ENCODE results near the gene DCC. TPM values are rescaled to one million over a fixed set of nuclear protein-coding genes. Genes with fewer than 3 reads are reported as not detected.

Gene DCC
- total RNA-seq, 4 donors from 2014 or later = 0.84 to 1.2 TPM; not detected in 2

DNA sequence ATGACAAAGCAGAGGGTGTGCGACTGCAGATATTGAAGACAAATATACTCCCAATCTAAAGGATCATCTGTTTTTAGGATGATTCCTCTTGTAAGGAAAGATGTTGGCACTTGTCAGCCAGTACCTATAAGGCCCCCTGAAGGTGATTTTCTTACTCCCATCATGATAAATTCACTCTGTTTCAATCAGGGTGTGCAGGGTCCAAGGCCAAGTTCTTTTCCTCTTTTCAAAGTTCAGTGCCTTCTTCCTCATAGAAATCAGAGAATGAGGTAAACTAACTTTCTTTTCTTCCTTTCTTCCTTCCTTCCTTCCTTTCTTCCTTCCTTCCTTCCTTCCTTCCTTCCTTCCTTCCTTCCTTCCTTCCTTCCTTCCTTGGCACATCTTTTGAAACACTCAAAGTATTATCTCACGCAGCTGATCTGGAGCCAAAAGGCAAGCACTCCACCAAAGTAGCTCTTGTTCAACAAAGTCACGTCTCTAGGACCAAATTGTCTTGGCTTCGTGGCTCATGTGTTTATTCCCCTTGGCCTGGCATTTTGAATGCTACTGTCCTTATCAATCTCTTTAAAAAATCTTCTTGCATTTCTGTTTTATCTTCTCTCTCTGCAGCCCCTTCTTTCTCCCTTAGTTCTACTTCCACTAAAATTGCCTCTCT is 87.7 kb downstream of the DCC start:
- Histone ChIP-seq H3K9me3 (no peaks in the 10 kb centered on the region), H3K27ac (no peak overlapping the region), H3K27me3 (no peaks in the 10 kb centered on the region), H3K36me3 (no peaks in the 10 kb centered on the region), H3K4me3 (no peak overlapping the region), H3K4me1 (no peaks in the 10 kb centered on the region)
- DNase-seq (ENCODE audit: low spot score in 2 of 2) = no peak
- 70 to 74% methylated on average over 4 of the region's 4 CpGs for WGBS, 2 donors
- no peak for TF ChIP-seq POLR2A (IDR thresholded peaks at IDR 0.05)
- TF ChIP-seq EP300 (IDR thresholded peaks at IDR 0.05) = no peak
- TF ChIP-seq CTCF (IDR thresholded peaks at IDR 0.05) = no peak

DNA sequence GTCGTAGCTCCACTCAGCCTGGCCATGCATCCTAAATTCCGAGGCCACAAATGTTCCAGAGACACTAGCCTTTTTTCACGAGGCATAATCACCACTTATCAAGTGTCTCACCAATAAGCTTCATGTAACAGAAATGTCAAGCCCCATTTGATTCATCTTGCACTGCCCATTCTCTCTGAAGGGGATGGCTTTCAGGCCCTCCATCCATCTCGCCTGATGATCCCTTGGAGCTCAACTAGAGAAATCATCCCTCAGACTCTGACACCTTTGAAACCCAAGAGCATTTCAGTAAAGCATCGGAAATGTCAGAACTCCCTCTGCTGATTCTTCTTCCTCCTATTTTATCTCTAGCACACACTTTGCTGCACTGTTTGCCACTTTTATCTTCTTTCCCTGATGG is 91.7 kb downstream of the DCC start:
- Histone ChIP-seq H3K4me3 (no peak overlapping the region), H3K27me3 (no peaks in the 10 kb centered on the region), H3K9me3 (no peaks in the 10 kb centered on the region), H3K4me1 (no peaks in the 10 kb centered on the region), H3K27ac (no peak overlapping the region), H3K36me3 (no peaks in the 10 kb centered on the region)
- TF ChIP-seq POLR2A (IDR thresholded peaks at IDR 0.05) (no peak), CTCF (IDR thresholded peaks at IDR 0.05) (no peak), EP300 (IDR thresholded peaks at IDR 0.05) (no peak)
- DNase-seq (ENCODE audit: low spot score in 2 of 2) = no peak
- 70 to 79% methylated on average over 5 of the region's 5 CpGs for WGBS, 2 donors

DNA sequence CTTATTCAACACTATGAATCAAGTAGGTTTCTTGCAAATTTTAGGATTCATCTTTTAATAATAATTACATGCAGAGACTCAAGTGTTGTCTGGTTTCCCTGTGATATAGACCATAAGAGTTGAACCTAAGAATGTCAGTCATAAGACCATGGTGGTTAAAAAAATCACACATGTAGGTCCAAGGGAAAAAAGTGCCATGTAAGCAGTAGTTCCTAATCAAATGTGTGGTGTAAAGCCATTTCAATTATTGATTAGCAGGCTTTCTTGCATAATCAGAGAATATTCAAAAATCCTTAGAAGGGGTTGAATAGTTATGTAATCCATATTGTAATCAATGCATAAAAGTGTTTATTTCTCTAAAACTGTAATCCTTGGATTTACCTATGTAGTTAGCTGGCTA is 93.8 kb downstream of the DCC start:
- Histone ChIP-seq H3K4me1 (no peaks in the 10 kb centered on the region), H3K36me3 (no peaks in the 10 kb centered on the region), H3K27ac (no peak overlapping the region), H3K9me3 (no peaks in the 10 kb centered on the region), H3K4me3 (no peak overlapping the region), H3K27me3 (no peaks in the 10 kb centered on the region)
- no peak for DNase-seq (ENCODE audit: low spot score in 2 of 2)
- TF ChIP-seq CTCF (IDR thresholded peaks at IDR 0.05) (no peak), POLR2A (IDR thresholded peaks at IDR 0.05) (no peak), EP300 (IDR thresholded peaks at IDR 0.05) (no peak)

- Histone ChIP-seq H3K27me3 (no peaks in the 10 kb centered on the region), H3K4me1 (no peaks in the 10 kb centered on the region), H3K27ac (no peak overlapping the region), H3K36me3 (no peaks in the 10 kb centered on the region), H3K4me3 (no peak overlapping the region), H3K9me3 (no peaks in the 10 kb centered on the region)
- WGBS, 2 donors = 64% methylated on average over 7 of the region's 7 CpGs
- DNase-seq (ENCODE audit: low spot score in 2 of 2) = no peak
- TF ChIP-seq EP300 (IDR thresholded peaks at IDR 0.05) (no peak), POLR2A (IDR thresholded peaks at IDR 0.05) (no peak), CTCF (IDR thresholded peaks at IDR 0.05) (no peak)
Measured at GRCh38 chr18:52435301-52435700, 95.3 kb downstream of the DCC start.

DNA sequence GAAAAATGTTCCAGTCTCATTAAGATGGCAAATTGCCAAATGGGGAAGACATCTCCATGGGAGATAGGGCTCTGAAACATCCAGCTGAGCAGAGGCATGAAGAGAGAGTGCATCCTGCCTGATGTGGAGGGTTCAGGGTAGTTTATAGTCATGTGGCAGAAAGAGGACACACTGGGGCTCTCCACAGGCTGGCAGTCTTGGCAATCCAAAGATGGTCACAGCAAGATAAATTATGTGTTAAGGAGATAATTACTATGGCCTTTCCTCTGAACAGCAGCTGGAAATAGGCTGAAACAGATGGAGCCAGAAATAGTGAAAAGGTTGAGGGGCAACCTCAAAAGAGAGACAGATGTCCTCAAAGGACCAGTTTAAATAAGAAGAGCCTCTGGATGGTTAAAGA is 97.2 kb downstream of the DCC start:
- TF ChIP-seq POLR2A (IDR thresholded peaks at IDR 0.05) = no peak
- TF ChIP-seq EP300 (IDR thresholded peaks at IDR 0.05) = no peak
- no peak for TF ChIP-seq CTCF (IDR thresholded peaks at IDR 0.05)
- Histone ChIP-seq H3K4me1 (no peaks in the 10 kb centered on the region), H3K27me3 (no peaks in the 10 kb centered on the region), H3K4me3 (no peak overlapping the region), H3K9me3 (no peaks in the 10 kb centered on the region), H3K36me3 (no peaks in the 10 kb centered on the region), H3K27ac (no peak overlapping the region)
- DNase-seq (ENCODE audit: low spot score in 2 of 2) = no peak

Measured in tibial nerve (tissue), 4 donors.